ENCODE results near the gene YAP1. TPM values are rescaled to one million over a fixed set of nuclear protein-coding genes. Genes with fewer than 3 reads are reported as not detected.
A peak's percentile ranks its signal among the peaks of the same experiment; 100 is the strongest.

Gene YAP1
- polyA plus RNA-seq, 1 donor, result 74.3 TPM

GRCh38 chr11:102139081-102139498 is 28.8 kb downstream of the YAP1 start:
- H3K4me3 ChIP-seq (ENCODE audit: low read length), result no peak overlapping the region
- H3K9me3 ChIP-seq (ENCODE audit: control insufficient read depth, low read depth, low read length), result no peaks in the 10 kb centered on the region
- H3K4me1 ChIP-seq (ENCODE audit: control insufficient read depth, insufficient read depth, low read length), result peaks cover 6% of the 10 kb centered on the region
- H3K27ac ChIP-seq (ENCODE audit: low read length), result peak overlapping the region; percentile 3
- peaks cover 7% of the 10 kb centered on the region for H3K36me3 ChIP-seq (ENCODE audit: control insufficient read depth, insufficient read depth, low read length)
- no peaks in the 10 kb centered on the region for H3K27me3 ChIP-seq (ENCODE audit: control insufficient read depth, insufficient read depth, low read length)
- DNase-seq, result peak in 1 of 2 donors; percentile 44
- WGBS (ENCODE audit: insufficient coverage, low lambda C conversion rate), result no CpG with 5 or more reads among the region's 3 CpGs

DNA sequence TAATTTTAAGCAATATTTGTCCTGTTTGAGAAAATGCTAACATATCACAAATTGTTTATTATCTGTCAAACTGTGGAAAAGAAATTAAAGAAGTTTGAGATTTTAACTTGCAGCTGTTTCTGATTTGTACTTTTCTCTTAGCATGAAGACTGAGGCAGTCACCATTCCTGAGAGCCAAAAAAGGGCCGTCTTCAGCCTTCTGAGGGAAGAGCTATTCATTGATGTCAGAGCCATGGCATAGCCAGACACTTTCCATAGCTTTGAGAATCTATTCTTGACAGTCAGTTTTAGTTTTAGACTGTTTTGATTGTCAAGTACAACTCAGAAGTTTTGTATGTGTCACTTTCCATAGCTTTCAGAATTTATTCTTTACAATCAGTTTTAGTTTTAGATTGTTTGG is 32.1 kb downstream of the YAP1 start:
- no CpG with 5 or more reads among the region's 1 CpG for WGBS (ENCODE audit: insufficient coverage, low lambda C conversion rate)
- Histone ChIP-seq H3K27me3 (ENCODE audit: control insufficient read depth, insufficient read depth, low read length) (no peaks in the 10 kb centered on the region), H3K4me3 (ENCODE audit: low read length) (no peak overlapping the region), H3K9me3 (ENCODE audit: control insufficient read depth, low read depth, low read length) (no peaks in the 10 kb centered on the region), H3K4me1 (ENCODE audit: control insufficient read depth, insufficient read depth, low read length) (peaks cover 11% of the 10 kb centered on the region), H3K36me3 (ENCODE audit: control insufficient read depth, insufficient read depth, low read length) (no peaks in the 10 kb centered on the region), H3K27ac (ENCODE audit: low read length) (no peak overlapping the region)
- no peak for DNase-seq

DNA sequence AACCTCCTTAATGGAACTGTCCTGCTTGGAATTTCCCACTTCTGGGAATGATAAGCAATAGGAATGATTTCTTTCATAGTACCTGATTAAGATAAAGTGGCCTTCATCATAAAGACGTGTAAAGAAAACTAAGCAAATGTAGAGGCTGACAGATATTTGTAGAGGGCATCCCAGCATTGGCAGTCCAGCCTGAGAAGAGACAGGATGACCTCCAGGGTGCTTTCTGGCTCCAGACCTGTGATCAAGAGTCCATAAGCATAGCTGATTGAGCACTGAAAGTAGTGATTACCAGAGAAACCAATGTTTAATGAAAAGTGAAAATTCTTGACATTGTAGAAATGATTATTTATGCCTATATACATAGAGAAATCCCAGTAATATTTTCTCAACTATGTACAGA is 33.6 kb downstream of the YAP1 start:
- peaks cover 11% of the 10 kb centered on the region for H3K4me1 ChIP-seq (ENCODE audit: control insufficient read depth, insufficient read depth, low read length)

DNA sequence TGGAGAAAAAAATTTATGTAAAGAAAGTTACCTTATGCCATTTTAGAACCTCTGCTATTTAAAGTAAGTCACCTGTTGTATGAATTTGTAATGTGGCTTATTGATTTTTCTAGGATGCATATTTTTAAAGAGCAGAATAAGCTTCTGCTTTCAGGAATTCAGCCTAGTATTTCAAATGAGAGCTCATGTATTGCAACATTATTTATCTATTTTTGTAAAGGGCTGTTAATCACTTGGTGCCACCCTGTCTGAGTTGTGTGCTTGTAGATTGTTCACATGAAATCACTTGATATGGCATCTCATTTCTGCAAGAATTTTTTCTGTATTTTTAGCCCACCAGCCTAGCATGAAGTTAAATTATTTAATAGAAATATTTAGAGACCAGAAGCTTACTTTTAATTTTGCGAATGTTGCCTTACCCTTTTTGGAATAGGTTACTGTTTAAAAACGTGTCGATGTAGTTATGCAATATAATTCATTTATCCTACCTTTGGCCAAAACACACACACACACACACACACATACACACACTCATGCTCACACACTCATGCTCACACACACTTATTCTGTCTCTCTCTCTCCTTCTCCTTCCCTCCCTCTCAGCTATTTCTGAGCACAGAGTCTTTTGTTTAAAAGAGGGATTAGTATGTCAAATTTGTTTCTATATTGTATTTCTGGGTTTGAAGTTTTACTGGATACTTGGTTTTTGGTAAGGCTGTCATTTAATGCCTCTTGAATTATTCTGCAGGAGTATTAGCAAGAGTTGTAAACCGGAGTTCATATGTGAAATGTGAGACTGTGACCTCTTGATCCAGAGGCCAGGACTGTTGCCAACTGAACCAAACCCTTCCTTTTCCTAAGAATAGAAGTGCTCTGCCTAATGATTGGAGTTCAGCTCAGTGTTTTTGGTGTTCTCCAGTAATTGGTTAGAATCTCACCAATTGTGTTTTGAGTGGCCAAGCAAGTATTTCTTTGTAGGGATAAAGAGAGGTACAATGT is 34.4 kb downstream of the YAP1 start:
- WGBS (ENCODE audit: insufficient coverage, low lambda C conversion rate), result no CpG with 5 or more reads among the region's 4 CpGs
- no peaks in the 10 kb centered on the region for H3K36me3 ChIP-seq (ENCODE audit: control insufficient read depth, insufficient read depth, low read length)
- no peak overlapping the region for H3K4me3 ChIP-seq (ENCODE audit: low read length)
- H3K27ac ChIP-seq (ENCODE audit: low read length), result no peak overlapping the region
- no peaks in the 10 kb centered on the region for H3K27me3 ChIP-seq (ENCODE audit: control insufficient read depth, insufficient read depth, low read length)
- peak; percentile 7 to 39 for DNase-seq
- peaks cover 5% of the 10 kb centered on the region for H3K4me1 ChIP-seq (ENCODE audit: control insufficient read depth, insufficient read depth, low read length)
- H3K9me3 ChIP-seq (ENCODE audit: control insufficient read depth, low read depth, low read length), result no peaks in the 10 kb centered on the region

More for the DNA sequence above, 33.6 kb downstream of the YAP1 start:
- Histone ChIP-seq H3K27ac (ENCODE audit: low read length) (no peak overlapping the region), H3K36me3 (ENCODE audit: control insufficient read depth, insufficient read depth, low read length) (no peaks in the 10 kb centered on the region), H3K9me3 (ENCODE audit: control insufficient read depth, low read depth, low read length) (no peaks in the 10 kb centered on the region), H3K4me3 (ENCODE audit: low read length) (no peak overlapping the region), H3K27me3 (ENCODE audit: control insufficient read depth, insufficient read depth, low read length) (no peaks in the 10 kb centered on the region)
- 40% methylated on average over 1 of the region's 1 CpG for WGBS (ENCODE audit: insufficient coverage, low lambda C conversion rate)
- no peak for DNase-seq

- no peak for DNase-seq
These were observed 36.8 kb downstream of the YAP1 start for GRCh38 chr11:102147015-102147414.

GRCh38 chr11:102147632-102148031 is 37.4 kb downstream of the YAP1 start:
- Histone ChIP-seq H3K9me3 (ENCODE audit: control insufficient read depth, low read depth, low read length) (no peaks in the 10 kb centered on the region), H3K4me3 (ENCODE audit: low read length) (no peak overlapping the region), H3K4me1 (ENCODE audit: control insufficient read depth, insufficient read depth, low read length) (peaks cover 5% of the 10 kb centered on the region), H3K27ac (ENCODE audit: low read length) (no peak overlapping the region), H3K27me3 (ENCODE audit: control insufficient read depth, insufficient read depth, low read length) (no peaks in the 10 kb centered on the region), H3K36me3 (ENCODE audit: control insufficient read depth, insufficient read depth, low read length) (peaks cover 2% of the 10 kb centered on the region)
- DNase-seq, result no peak
- WGBS (ENCODE audit: insufficient coverage, low lambda C conversion rate), result 88% methylated on average over 2 of the region's 2 CpGs

More at GRCh38 chr11:102147015-102147414, 36.8 kb downstream of the YAP1 start:
- no peak overlapping the region for H3K4me3 ChIP-seq (ENCODE audit: low read length)
- H3K4me1 ChIP-seq (ENCODE audit: control insufficient read depth, insufficient read depth, low read length), result peaks cover 5% of the 10 kb centered on the region
- no peak overlapping the region for H3K27ac ChIP-seq (ENCODE audit: low read length)
- H3K27me3 ChIP-seq (ENCODE audit: control insufficient read depth, insufficient read depth, low read length), result no peaks in the 10 kb centered on the region
- H3K9me3 ChIP-seq (ENCODE audit: control insufficient read depth, low read depth, low read length), result no peaks in the 10 kb centered on the region
- WGBS (ENCODE audit: insufficient coverage, low lambda C conversion rate), result 62% methylated on average over 3 of the region's 4 CpGs
- H3K36me3 ChIP-seq (ENCODE audit: control insufficient read depth, insufficient read depth, low read length), result peaks cover 2% of the 10 kb centered on the region

GRCh38 chr11:102148059-102148458 is 37.8 kb downstream of the YAP1 start:
- no peaks in the 10 kb centered on the region for H3K27me3 ChIP-seq (ENCODE audit: control insufficient read depth, insufficient read depth, low read length)
- H3K4me1 ChIP-seq (ENCODE audit: control insufficient read depth, insufficient read depth, low read length), result peaks cover 5% of the 10 kb centered on the region
- H3K9me3 ChIP-seq (ENCODE audit: control insufficient read depth, low read depth, low read length), result no peaks in the 10 kb centered on the region
- H3K4me3 ChIP-seq (ENCODE audit: low read length), result no peak overlapping the region
- H3K27ac ChIP-seq (ENCODE audit: low read length), result no peak overlapping the region
- H3K36me3 ChIP-seq (ENCODE audit: control insufficient read depth, insufficient read depth, low read length), result peaks cover 2% of the 10 kb centered on the region
- DNase-seq, result no peak

GRCh38 chr11:102151784-102152525 is 41.7 kb downstream of the YAP1 start:
- WGBS (ENCODE audit: insufficient coverage, low lambda C conversion rate), result no CpG with 5 or more reads among the region's 6 CpGs

DNA sequence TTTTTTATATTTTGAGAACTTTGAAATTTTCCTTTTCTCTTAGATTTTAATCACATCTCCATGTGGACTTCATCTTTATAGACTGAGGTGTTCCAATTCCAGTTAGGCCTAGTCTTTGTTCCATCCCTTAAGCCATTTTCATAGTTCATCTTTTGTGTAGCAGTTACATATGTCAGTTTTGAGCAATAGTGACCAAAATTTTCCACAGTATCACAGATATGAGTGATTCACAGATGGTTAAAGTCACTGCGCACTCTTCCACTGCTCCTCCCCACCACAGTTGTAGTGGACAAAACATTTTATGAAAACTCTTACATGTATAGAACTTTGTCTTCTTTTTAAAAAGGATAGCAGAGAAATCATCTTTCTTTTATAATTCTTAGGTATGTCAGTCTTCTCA is 42.8 kb downstream of the YAP1 start:
- Histone ChIP-seq H3K4me1 (ENCODE audit: control insufficient read depth, insufficient read depth, low read length) (peaks cover 10% of the 10 kb centered on the region), H3K27ac (ENCODE audit: low read length) (no peak overlapping the region), H3K4me3 (ENCODE audit: low read length) (no peak overlapping the region), H3K27me3 (ENCODE audit: control insufficient read depth, insufficient read depth, low read length) (no peaks in the 10 kb centered on the region), H3K36me3 (ENCODE audit: control insufficient read depth, insufficient read depth, low read length) (peaks cover 2% of the 10 kb centered on the region), H3K9me3 (ENCODE audit: control insufficient read depth, low read depth, low read length) (no peaks in the 10 kb centered on the region)
- DNase-seq, result no peak
- WGBS (ENCODE audit: insufficient coverage, low lambda C conversion rate), result no CpG with 5 or more reads among the region's 1 CpG

More at GRCh38 chr11:102151784-102152525, 41.7 kb downstream of the YAP1 start:
- Histone ChIP-seq H3K4me3 (ENCODE audit: low read length) (no peak overlapping the region), H3K27me3 (ENCODE audit: control insufficient read depth, insufficient read depth, low read length) (no peaks in the 10 kb centered on the region), H3K4me1 (ENCODE audit: control insufficient read depth, insufficient read depth, low read length) (peaks cover under 1% of the 10 kb centered on the region), H3K36me3 (ENCODE audit: control insufficient read depth, insufficient read depth, low read length) (peaks cover 2% of the 10 kb centered on the region), H3K9me3 (ENCODE audit: control insufficient read depth, low read depth, low read length) (no peaks in the 10 kb centered on the region), H3K27ac (ENCODE audit: low read length) (no peak overlapping the region)
- DNase-seq, result no peak

DNA sequence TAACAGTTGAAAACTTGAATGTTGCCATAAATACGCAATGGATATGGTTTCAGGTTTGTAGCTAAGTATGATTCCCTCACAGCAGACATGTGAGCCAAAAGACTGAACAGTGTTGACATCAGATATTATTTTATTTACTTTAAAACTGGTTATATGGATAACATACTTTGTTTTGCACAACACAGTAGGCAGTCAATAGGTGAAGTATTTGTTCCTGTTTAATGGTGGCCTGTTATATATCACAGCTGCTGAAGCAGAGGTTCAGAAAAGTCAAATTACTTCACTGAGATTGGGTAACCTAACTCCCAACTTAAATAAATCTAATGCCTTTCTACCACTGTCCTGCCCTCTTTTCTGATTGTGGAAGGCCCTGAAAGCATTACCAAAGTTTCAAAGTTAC is 44.6 kb downstream of the YAP1 start:
- peaks cover 2% of the 10 kb centered on the region for H3K36me3 ChIP-seq (ENCODE audit: control insufficient read depth, insufficient read depth, low read length)
- H3K9me3 ChIP-seq (ENCODE audit: control insufficient read depth, low read depth, low read length), result no peaks in the 10 kb centered on the region
- DNase-seq, result no peak
- no peaks in the 10 kb centered on the region for H3K27me3 ChIP-seq (ENCODE audit: control insufficient read depth, insufficient read depth, low read length)
- H3K27ac ChIP-seq (ENCODE audit: low read length), result no peak overlapping the region
- peaks cover 10% of the 10 kb centered on the region for H3K4me1 ChIP-seq (ENCODE audit: control insufficient read depth, insufficient read depth, low read length)
- H3K4me3 ChIP-seq (ENCODE audit: low read length), result no peak overlapping the region
- WGBS (ENCODE audit: insufficient coverage, low lambda C conversion rate), result no CpG with 5 or more reads among the region's 1 CpG

Measured in large intestine (tissue), 3 donors.